ENCODE measurements around the gene IL1RAPL1.

IL1RAPL1 gene

DNA sequence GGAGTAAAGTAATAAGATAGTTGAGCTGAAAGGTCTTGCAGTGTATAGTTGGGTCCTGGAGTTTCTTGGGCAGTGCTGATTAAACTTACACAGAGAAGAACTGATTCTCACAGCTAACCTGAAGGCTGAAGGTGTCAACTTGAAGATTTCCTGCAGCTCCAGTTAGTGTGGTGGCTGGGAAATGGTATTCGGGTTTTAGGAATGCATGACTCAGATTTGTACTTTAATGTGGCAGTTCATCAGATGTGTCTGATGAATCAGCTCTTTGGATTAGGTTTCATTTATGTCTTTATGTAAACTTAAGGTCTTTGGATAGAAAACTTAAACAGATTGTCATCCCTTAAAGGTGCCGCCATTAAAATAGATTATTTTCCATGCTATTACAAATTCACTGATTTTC lies 200.0 kb downstream of the IL1RAPL1 start:
- TF ChIP-seq, protein P1, sequence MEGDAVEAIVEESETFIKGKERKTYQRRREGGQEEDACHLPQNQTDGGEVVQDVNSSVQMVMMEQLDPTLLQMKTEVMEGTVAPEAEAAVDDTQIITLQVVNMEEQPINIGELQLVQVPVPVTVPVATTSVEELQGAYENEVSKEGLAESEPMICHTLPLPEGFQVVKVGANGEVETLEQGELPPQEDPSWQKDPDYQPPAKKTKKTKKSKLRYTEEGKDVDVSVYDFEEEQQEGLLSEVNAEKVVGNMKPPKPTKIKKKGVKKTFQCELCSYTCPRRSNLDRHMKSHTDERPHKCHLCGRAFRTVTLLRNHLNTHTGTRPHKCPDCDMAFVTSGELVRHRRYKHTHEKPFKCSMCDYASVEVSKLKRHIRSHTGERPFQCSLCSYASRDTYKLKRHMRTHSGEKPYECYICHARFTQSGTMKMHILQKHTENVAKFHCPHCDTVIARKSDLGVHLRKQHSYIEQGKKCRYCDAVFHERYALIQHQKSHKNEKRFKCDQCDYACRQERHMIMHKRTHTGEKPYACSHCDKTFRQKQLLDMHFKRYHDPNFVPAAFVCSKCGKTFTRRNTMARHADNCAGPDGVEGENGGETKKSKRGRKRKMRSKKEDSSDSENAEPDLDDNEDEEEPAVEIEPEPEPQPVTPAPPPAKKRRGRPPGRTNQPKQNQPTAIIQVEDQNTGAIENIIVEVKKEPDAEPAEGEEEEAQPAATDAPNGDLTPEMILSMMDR (IDR thresholded peaks at IDR 0.05): no peak

DNA sequence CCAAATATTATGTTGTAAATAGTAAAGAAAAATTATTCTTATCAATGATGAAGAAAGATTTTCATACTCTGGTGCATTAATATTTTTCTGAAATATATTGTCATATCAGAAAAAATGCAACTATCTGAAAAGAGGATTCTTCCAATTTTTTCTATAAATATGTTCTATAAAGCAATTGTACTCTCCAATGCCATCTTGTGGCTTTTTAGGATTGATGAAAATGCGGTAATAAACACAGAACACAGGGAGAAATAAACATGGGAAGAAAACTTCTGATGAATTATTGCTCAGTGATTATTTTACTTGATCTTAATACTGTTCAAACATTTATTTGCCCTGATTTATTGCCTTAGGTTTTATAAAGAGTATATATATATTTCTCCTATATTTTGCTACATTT lies 215.4 kb downstream of the IL1RAPL1 start:
- TF ChIP-seq, protein P1 (IDR thresholded peaks at IDR 0.05): no peak

DNA sequence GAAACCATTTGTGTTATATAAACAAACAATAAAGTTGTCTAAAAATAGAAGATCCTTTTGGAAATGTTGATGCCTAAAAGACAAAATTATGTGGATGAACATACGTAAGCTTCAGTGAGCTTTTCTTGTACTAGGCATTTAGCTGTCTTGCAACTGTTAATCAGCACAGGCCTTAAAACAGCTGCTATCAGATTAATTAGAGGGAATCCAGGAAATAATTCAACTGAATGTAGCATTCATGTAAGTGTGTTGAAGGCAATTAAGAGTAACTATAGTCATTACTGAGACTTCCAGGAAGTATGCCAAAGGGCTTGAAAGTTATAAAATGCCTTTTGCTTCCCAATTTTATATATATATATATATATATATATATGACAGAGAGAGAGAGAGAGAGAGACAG lies 248.7 kb downstream of the IL1RAPL1 start:
- TF ChIP-seq, protein P1 (IDR thresholded peaks at IDR 0.05): no peak

DNA sequence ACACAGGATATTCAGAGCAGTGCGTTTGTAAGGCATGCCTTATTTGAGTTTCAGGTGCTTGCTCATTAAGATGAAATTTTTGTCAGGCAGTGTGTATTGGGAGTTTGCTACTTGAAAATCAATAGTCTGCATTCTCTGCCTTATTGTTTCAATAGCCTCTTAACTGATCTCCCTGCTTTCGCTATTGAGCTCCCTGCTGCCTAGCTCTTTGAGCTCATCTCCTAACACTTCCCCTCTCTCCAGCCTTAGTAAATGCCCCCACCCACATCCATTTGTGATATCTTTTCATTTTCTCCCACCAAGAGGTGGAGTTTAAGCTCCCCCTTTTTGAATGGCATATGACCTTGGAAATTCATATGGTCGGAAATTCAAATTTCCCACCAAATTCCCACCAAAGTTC lies 256.6 kb downstream of the IL1RAPL1 start:
- TF ChIP-seq, protein P1 (IDR thresholded peaks at IDR 0.05): no peak

DNA sequence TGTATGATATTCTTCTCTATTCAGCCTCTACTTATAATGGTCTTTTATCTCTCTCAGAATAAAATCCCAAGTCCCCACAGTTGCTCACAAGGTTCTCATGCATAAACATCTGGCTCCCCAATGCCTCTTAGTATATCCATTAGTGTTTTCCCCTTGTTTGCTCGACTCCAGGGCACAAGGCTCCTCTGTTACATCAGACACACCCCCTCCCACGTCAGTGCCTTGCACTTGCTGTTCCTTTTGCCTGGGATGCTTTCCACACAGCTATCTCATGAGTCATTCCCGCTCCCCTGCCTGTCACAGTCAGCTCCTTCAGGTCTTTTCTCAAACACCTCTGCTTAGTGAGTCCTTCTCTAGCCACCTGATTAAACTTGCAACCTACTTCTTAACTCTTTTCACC lies 260.2 kb downstream of the IL1RAPL1 start:
- TF ChIP-seq, protein P1 (IDR thresholded peaks at IDR 0.05): no peak

DNA sequence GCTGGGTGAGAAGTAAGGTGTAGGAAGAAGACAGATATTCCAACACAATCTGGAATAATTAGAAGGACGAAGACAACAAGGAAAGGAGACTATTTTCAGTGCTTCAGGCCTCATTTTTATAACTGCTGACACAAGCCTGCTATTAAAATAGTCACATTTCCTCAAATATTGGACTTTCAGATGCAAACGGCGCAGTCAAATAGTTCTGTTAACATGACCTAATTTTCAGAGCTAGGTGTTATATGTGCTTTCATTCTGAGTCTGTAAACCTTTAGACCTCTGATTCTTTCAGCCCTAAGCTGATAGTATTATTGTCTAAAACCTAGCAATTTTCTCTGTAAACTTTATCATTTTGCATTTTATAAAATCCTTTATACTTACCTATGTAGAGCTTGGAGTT lies 261.5 kb downstream of the IL1RAPL1 start:
- TF ChIP-seq, protein P1 (IDR thresholded peaks at IDR 0.05): no peak

DNA sequence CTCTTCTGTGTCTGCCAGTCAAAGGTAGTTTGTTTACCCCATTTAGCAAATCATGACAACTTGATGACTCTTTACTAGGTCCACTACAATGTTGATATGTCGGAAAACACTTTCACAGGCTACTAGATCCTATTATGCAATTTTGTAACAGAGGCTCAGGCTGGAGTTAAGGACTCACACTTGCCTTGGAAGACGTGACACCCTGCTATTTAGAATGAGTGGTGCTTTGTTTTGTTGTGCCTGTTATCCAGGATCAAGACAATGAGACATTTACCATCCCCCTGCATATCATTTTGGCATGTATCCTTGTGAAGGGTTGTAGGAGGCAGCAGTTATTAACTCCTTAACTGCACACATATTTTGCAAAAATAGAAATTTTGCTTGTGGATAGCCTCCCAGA lies 263.7 kb downstream of the IL1RAPL1 start:
- TF ChIP-seq, protein P1 (IDR thresholded peaks at IDR 0.05): no peak

DNA sequence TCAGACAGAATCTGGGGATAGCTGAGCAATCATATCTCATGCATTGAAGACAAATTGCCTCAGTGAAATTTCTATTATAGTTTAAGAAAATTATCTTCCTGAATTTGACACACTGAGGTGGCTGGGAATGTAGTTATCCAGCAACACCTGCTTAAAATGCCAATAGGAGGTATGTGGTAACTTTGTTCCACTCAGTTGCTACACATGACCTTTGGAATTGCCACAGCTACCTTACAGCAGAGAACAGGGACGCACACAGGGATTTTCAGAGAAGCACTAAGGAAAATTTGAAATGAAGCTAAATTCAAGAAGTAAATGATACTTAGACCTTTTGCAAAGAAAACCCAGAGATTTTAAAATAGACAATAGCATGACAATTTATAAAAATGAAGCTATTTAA lies 264.6 kb downstream of the IL1RAPL1 start:
- TF ChIP-seq, protein P1 (IDR thresholded peaks at IDR 0.05): no peak

All from LNCAP (cell line).